Neural cell (in vitro differentiated cells): ENCODE data around the gene RCBTB2.

Source experiments
- EP300 ChIP-seq: fragments of 450-650 bp; conservative IDR thresholded peaks from 2 replicates; pipeline ENCODE4 v1.6.1; 2014; ENCODE audit warnings: antibody characterized with exemption, mild to moderate bottlenecking, moderate library complexity; ENCODE audit not compliant: poor library complexity, severe bottlenecking
- POLR2AphosphoS5 ChIP-seq: IDR thresholded peaks from 2 replicates; pipeline ENCODE4 v1.6.1; 2012
- TAF1 ChIP-seq: IDR thresholded peaks from 2 replicates; pipeline ENCODE4 v1.6.1; 2012; ENCODE audit warnings: low read depth
- TF ChIP-seq, protein P1 (sequence below): fragments of 450-650 bp; IDR thresholded peaks from 2 replicates; pipeline ENCODE4 v1.5.1; 2014; ENCODE audit warnings: antibody characterized with exemption, mild to moderate bottlenecking, moderate library complexity; ENCODE audit not compliant: poor library complexity, severe bottlenecking

GRCh38 chr13:48574041-48574796 lies 41.3 kb upstream of the RCBTB2 start:
- TF ChIP-seq, protein P1, sequence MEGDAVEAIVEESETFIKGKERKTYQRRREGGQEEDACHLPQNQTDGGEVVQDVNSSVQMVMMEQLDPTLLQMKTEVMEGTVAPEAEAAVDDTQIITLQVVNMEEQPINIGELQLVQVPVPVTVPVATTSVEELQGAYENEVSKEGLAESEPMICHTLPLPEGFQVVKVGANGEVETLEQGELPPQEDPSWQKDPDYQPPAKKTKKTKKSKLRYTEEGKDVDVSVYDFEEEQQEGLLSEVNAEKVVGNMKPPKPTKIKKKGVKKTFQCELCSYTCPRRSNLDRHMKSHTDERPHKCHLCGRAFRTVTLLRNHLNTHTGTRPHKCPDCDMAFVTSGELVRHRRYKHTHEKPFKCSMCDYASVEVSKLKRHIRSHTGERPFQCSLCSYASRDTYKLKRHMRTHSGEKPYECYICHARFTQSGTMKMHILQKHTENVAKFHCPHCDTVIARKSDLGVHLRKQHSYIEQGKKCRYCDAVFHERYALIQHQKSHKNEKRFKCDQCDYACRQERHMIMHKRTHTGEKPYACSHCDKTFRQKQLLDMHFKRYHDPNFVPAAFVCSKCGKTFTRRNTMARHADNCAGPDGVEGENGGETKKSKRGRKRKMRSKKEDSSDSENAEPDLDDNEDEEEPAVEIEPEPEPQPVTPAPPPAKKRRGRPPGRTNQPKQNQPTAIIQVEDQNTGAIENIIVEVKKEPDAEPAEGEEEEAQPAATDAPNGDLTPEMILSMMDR, result no peak
- TF ChIP-seq POLR2AphosphoS5, result no peak
- TF ChIP-seq EP300, result no peak
- no peak for TF ChIP-seq TAF1
